HepG2 (cell line): ENCODE data around the gene GATAD2B. TPM values are rescaled to one million over a fixed set of nuclear protein-coding genes. Genes with fewer than 3 reads are reported as not detected.
A peak's percentile ranks its signal among the peaks of the same experiment; 100 is the strongest.

Experiments
- ATM ChIP-seq: fragments of 450-650 bp; IDR thresholded peaks from 2 replicates; pipeline ENCODE4 v1.7.1; 2017; ENCODE audit warnings: mild to moderate bottlenecking, borderline replicate concordance
- HNF4A ChIP-seq: sonication (generic); formaldehyde crosslinking; IDR thresholded peaks from 2 replicates; pipeline ENCODE4 v1.4.0; 2020; ENCODE audit warnings: missing genetic modification reagents
- HNRNPLL ChIP-seq: fragments of 200-400 bp; formaldehyde crosslinking; IDR thresholded peaks from 2 replicates; pipeline ENCODE4 v1.6.1; 2017; ENCODE audit warnings: mild to moderate bottlenecking, low read depth, low read length; ENCODE audit not compliant: poor library complexity, severe bottlenecking
- KDM1A ChIP-seq: IDR thresholded peaks from 2 replicates; pipeline ENCODE4 v1.6.1; 2016; ENCODE audit warnings: missing compliant biosample characterization
- KDM3A ChIP-seq: IDR thresholded peaks from 2 replicates; pipeline ENCODE4 v1.6.1; 2018; ENCODE audit warnings: low read depth, missing compliant biosample characterization
- KDM4B ChIP-seq: sonication (generic); formaldehyde crosslinking; IDR thresholded peaks from 2 replicates; pipeline ENCODE4 v1.4.0; 2020; ENCODE audit warnings: missing genetic modification reagents
- MAFF ChIP-seq: IDR thresholded peaks from 2 replicates; pipeline ENCODE4 v1.6.1; 2011; ENCODE audit warnings: low read depth, low read length, improper control_type of control experiment
- MBNL3 ChIP-seq: fragments of 250-450 bp; sonication (Bioruptor Pico); conservative IDR thresholded peaks from 2 replicates; pipeline ENCODE4 v1.8.0; 2022; ENCODE audit warnings: mild to moderate bottlenecking, inconsistent platforms
- MED1 ChIP-seq: sonication (generic); formaldehyde crosslinking; IDR thresholded peaks from 2 replicates; pipeline ENCODE4 v1.4.0; 2020; ENCODE audit warnings: missing genetic modification reagents
- PAX8 ChIP-seq: sonication (generic); formaldehyde crosslinking; IDR thresholded peaks from 2 replicates; pipeline ENCODE4 v1.8.0; 2022; ENCODE audit warnings: mild to moderate bottlenecking, missing genetic modification reagents, borderline replicate concordance
- PAXIP1 ChIP-seq: sonication (generic); formaldehyde crosslinking; conservative IDR thresholded peaks from 2 replicates; pipeline ENCODE4 v1.4.0; 2020; ENCODE audit warnings: mild to moderate bottlenecking, missing genetic modification reagents, moderate library complexity
- SMARCE1 ChIP-seq: fragments of 450-650 bp; IDR thresholded peaks from 2 replicates; pipeline ENCODE4 v1.6.1; 2017; ENCODE audit warnings: borderline replicate concordance
- ZFP41 ChIP-seq: sonication (generic); formaldehyde crosslinking; IDR thresholded peaks from 2 replicates; pipeline ENCODE4 v1.4.0; 2020; ENCODE audit warnings: mild to moderate bottlenecking, missing genetic modification reagents, borderline replicate concordance
- ZFP82 ChIP-seq: sonication (generic); formaldehyde crosslinking; IDR thresholded peaks from 2 replicates; pipeline ENCODE4 v1.5.1; 2020; ENCODE audit warnings: mild to moderate bottlenecking, missing genetic modification reagents, borderline replicate concordance
- ZNF180 ChIP-seq: sonication (generic); formaldehyde crosslinking; IDR thresholded peaks from 2 replicates; pipeline ENCODE4 v1.4.0; 2020; ENCODE audit warnings: low read depth, missing genetic modification reagents, borderline replicate concordance
- ZNF430 ChIP-seq: sonication (generic); formaldehyde crosslinking; IDR thresholded peaks from 2 replicates; pipeline ENCODE4 v1.9.0; 2021; ENCODE audit warnings: mild to moderate bottlenecking, missing genetic modification reagents
- ZNF878 ChIP-seq: sonication (generic); formaldehyde crosslinking; IDR thresholded peaks from 2 replicates; pipeline ENCODE4 v1.8.1; 2023; ENCODE audit warnings: mild to moderate bottlenecking, missing genetic modification reagents, moderate library complexity
- polyA plus RNA-seq, 8 experiments: library from polyadenylated mRNA; depleted of rRNA in 3 of 8; stranded (reverse) in 7 of 8; unstranded in 1 of 8; fragments of >200 nt; fragmentation: Illumina TruSeq in 4 of 8; extraction: Trizol in 4 of 8; gene quantifications; 2 replicates each; pipeline versions ENCODE4 v1.2.1 to v1.2.3, GENCODE V29; 2011 to 2016; ENCODE audit warnings: low read depth in 4 of 8, missing spikeins in 1 of 8, mixed read lengths in 1 of 8; ENCODE audit not compliant: insufficient read depth in 1 of 8
- total RNA-seq, 5 experiments: library from RNA; depleted of rRNA; stranded (reverse); fragments of >200 nt; fragmentation: Illumina TruSeq; extraction: Trizol; gene quantifications; 2 replicates each; pipeline ENCODE4 v1.2.3, GENCODE V29; 2016; ENCODE audit warnings: low read depth in 1 of 5
- TF ChIP-seq, protein P1 (sequence below): sonication (generic); formaldehyde crosslinking; IDR thresholded peaks from 2 replicates; pipeline ENCODE4 v1.5.1; 2020; ENCODE audit warnings: missing genetic modification reagents, mild to moderate bottlenecking, borderline replicate concordance
- TF ChIP-seq, protein P2 (sequence below): sonication (generic); formaldehyde crosslinking; IDR thresholded peaks from 2 replicates; pipeline ENCODE4 v1.5.0; 2020; ENCODE audit warnings: mild to moderate bottlenecking, missing genetic modification reagents

GATAD2B gene
- total and polyA plus RNA-seq, 2 of the 13 experiments (the other 11 are each of a cell fraction or from before 2014, with no cell fraction given), result 3.2 to 5.2 TPM

DNA sequence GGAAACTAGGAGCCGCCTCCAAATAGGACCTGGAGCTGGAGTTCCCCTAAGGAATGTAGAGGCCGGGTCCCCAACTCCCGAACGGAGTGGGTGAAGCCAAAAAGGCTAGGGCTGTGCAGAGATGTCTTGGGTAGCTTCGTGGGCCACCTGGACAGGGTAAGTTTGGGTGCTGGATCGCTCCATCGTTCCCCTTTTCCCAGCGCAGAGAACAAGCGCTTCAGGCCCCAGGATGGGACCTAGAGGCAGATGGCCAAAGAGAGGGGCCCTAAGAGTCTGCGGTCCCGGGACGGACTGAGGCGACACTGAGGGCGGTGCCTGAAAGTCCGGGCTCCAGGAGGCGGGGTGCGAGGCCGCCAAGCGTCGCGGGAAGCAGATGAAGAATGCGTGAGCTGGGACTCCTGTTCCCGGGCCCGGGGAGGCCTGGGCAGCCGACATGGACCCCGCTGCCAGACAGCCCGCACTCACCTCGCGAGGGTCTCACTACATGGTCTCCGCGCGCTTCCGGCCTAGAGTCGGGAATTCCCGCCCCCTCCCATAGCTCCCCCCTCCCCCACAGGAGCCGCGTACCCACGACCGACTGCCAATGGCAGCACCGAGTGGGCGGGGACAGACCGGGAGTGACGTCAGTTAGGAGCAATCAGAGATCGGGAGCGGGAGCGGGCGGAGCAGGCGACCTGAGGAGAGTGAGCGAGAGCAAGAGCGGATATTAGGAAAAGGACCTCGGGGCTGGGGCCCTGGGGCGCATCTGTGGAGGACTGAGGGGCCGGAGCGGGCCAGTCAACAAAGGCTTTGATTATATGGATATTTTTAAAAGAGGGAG is 40.5 kb upstream of the GATAD2B start, which contains the start of gene SLC39A1 (continued):
- TF ChIP-seq SMARCE1 (no peak), HNRNPLL (peak; percentile 30), MBNL3 (CRISPR knock-in tag) (no peak), PAX8 (CRISPR knock-in tag) (no peak), PAXIP1 (peak; percentile 17; the same call in 1 of the 2 replicates), ZNF430 (CRISPR knock-in tag) (no peak; the same call in 1 of the 2 replicates), ATM (no peak), KDM3A (no peak), KDM4B (no peak), ZNF878 (CRISPR knock-in tag) (no peak), ZFP41 (CRISPR knock-in tag) (no peak), ZFP82 (no peak), ZNF180 (CRISPR knock-in tag) (no peak), MED1 (CRISPR knock-in tag) (no peak; the same call in 1 of the 2 replicates), HNF4A (CRISPR knock-in tag) (no peak), MAFF (no peak), KDM1A (CRISPR knock-in tag) (no peak)
- TF ChIP-seq, protein P1, sequence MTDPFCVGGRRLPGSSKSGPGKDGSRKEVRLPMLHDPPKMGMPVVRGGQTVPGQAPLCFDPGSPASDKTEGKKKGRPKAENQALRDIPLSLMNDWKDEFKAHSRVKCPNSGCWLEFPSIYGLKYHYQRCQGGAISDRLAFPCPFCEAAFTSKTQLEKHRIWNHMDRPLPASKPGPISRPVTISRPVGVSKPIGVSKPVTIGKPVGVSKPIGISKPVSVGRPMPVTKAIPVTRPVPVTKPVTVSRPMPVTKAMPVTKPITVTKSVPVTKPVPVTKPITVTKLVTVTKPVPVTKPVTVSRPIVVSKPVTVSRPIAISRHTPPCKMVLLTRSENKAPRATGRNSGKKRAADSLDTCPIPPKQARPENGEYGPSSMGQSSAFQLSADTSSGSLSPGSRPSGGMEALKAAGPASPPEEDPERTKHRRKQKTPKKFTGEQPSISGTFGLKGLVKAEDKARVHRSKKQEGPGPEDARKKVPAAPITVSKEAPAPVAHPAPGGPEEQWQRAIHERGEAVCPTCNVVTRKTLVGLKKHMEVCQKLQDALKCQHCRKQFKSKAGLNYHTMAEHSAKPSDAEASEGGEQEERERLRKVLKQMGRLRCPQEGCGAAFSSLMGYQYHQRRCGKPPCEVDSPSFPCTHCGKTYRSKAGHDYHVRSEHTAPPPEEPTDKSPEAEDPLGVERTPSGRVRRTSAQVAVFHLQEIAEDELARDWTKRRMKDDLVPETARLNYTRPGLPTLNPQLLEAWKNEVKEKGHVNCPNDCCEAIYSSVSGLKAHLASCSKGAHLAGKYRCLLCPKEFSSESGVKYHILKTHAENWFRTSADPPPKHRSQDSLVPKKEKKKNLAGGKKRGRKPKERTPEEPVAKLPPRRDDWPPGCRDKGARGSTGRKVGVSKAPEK (CRISPR knock-in tag), result no peak
- TF ChIP-seq, protein P2, sequence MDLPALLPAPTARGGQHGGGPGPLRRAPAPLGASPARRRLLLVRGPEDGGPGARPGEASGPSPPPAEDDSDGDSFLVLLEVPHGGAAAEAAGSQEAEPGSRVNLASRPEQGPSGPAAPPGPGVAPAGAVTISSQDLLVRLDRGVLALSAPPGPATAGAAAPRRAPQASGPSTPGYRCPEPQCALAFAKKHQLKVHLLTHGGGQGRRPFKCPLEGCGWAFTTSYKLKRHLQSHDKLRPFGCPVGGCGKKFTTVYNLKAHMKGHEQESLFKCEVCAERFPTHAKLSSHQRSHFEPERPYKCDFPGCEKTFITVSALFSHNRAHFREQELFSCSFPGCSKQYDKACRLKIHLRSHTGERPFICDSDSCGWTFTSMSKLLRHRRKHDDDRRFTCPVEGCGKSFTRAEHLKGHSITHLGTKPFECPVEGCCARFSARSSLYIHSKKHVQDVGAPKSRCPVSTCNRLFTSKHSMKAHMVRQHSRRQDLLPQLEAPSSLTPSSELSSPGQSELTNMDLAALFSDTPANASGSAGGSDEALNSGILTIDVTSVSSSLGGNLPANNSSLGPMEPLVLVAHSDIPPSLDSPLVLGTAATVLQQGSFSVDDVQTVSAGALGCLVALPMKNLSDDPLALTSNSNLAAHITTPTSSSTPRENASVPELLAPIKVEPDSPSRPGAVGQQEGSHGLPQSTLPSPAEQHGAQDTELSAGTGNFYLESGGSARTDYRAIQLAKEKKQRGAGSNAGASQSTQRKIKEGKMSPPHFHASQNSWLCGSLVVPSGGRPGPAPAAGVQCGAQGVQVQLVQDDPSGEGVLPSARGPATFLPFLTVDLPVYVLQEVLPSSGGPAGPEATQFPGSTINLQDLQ (CRISPR knock-in tag), result no peak; the same call in 1 of the 2 replicates
